Prostate gland (tissue), 2 donors: Measurements from ENCODE around the gene RASSF10.

Experiments used
- POLR2A ChIP-seq: fragments of 450-650 bp; IDR thresholded peaks from one replicate; pipeline ENCODE4 v1.6.1; 2016; ENCODE audit warnings: antibody characterized with exemption, mild to moderate bottlenecking
- POLR2AphosphoS5 ChIP-seq: sonication (generic); formaldehyde crosslinking; IDR thresholded peaks from one replicate; pipeline ENCODE4 v1.6.1; 2017; ENCODE audit warnings: antibody characterized with exemption
- TF ChIP-seq, protein P1 (sequence below), 4 experiments: fragments of 200-600 bp in 2 of 4; fragments of 450-650 bp in 2 of 4; sonication (generic) in 2 of 4; IDR thresholded peaks; 1 replicate in 3 of 4; 2 replicates in 1 of 4; pipeline ENCODE4 v1.5.1; 2016 to 2019; ENCODE audit warnings: antibody characterized with exemption in 4 of 4, mild to moderate bottlenecking in 2 of 4, moderate library complexity in 2 of 4

DNA sequence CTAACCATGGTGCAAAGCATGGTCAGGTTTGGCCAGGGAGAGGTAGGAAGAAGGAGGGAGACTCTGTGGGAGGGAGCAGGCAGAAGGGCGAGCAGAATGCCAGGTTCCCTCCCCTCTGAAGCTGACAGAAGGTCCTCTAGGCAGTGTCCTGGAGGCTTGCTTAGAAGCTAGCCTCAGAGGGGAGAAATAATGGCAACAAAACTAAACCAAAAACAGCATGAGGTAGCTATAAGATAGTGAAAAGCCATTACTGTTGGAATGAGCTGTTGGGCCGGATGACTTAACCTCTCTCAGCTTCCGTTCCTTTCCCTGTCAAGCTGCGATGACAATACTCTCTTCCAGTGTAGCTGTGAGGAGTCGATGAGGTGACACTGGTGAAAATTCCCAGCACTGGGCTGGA, 36.6 kb downstream of the RASSF10 start:
- TF ChIP-seq, protein P1, sequence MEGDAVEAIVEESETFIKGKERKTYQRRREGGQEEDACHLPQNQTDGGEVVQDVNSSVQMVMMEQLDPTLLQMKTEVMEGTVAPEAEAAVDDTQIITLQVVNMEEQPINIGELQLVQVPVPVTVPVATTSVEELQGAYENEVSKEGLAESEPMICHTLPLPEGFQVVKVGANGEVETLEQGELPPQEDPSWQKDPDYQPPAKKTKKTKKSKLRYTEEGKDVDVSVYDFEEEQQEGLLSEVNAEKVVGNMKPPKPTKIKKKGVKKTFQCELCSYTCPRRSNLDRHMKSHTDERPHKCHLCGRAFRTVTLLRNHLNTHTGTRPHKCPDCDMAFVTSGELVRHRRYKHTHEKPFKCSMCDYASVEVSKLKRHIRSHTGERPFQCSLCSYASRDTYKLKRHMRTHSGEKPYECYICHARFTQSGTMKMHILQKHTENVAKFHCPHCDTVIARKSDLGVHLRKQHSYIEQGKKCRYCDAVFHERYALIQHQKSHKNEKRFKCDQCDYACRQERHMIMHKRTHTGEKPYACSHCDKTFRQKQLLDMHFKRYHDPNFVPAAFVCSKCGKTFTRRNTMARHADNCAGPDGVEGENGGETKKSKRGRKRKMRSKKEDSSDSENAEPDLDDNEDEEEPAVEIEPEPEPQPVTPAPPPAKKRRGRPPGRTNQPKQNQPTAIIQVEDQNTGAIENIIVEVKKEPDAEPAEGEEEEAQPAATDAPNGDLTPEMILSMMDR (IDR thresholded peaks at IDR 0.05): no peak
- no peak for TF ChIP-seq POLR2A
- no peak for TF ChIP-seq POLR2AphosphoS5
